CD4-positive, alpha-beta T cell treated with Interleukin-4 for 1 hour (primary cell): ENCODE measurements around the gene LGALS13.

ENCODE experiments used
- DNase-seq, 2 donors: peaks; one replicate each; pipeline ENCODE4 v3.0.0-alpha.2; 2020 to 2022

The LGALS13 gene

DNA sequence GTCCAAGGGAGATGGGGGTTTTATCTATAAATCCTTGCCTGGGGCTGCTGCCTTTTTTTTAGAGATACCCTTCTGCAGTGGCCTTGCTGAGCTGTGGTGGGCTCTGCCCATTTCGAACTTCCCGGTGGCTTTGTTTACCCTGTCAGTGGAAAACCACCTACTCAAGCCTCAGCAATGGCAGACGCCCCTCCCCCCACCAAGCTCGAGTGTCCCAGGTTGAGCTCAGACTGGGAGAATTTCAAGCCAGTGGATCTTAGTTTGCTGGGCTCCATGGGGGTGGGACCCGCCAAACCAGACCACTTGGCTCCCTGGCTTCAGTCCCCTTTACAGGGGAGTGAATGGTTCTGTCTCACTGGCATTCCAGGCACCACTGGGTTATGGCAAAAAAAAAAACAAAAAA is 21.6 kb downstream of the LGALS13 start:
- DNase-seq = no peak

DNA sequence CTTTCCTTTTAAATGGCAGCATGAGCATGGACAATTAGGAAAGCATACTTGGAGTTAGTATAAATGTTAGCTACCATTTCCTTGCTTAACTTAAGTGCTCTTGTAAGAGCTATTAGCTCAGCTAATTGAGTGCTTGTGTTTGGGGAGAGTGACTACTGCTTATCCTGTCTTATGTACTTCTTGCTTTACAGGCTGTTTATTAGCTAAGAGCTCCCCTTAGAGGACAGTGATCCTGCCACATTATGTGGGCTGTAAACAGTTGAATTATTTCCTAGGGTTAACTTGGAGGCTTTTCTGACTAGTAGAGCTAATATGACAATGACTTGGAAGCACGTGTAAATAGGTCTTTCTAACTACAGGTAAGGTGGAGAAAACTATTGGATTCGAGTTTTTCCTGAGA is 25.3 kb downstream of the LGALS13 start:
- DNase-seq = peak in 1 of 2 donors; percentile 18

DNA sequence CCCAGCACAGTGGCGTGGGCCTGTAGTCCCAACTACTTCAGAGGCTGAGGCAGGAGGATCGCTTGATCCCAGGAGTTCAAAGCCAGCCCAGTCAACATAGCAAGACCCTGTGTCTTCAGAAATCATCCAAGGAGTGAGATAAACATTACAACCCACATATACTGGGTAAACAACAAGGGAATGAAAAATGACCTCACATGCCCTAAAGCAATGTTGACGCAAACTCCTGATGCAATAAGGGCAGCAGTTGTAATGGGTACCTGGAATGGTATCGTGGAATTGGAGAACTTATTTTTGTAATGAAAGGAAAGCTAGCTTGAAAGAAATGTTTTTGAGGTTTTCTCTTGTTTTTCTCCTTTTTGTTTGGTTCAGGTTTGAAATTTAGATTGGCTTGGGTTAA is 28.9 kb downstream of the LGALS13 start:
- no peak for DNase-seq

DNA sequence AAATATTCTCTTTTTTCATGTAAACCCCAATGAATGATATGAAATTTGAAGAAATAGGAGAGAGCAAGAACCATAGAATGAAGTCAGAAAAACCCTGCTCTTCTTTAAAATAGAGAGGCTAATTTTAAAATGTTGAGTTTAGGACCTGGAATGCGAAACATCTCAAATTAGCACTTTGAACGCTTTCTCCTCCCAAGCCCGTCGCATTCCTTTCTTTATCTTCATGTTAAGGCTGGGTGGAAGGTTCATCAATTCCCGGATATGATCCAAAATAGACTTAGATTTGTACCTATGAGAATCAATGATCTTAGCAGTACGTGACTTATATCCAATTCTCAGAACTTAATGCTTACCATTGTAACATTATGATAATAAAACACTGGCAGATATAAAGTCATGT is 29.3 kb downstream of the LGALS13 start:
- DNase-seq = no peak

DNA sequence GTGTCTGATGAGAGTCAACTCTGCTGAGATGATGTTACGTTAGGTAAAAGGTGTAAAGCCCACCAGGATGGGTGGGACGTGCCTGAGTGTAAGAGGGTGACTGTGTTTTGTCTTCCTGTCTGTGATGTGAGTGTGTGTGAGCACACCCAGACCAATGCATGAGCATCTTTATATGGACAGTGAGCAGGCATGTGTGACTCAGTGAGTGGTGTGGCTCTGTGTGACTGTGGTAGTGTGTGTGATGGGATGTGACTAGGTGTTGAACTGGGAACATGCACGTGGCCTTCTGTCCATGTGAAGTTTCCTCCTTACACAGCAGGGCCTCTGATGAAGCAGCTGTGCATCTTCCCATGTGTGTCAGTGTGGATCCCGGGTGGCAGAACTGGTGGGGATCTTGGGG is 35.6 kb downstream of the LGALS13 start:
- DNase-seq = no peak

DNA sequence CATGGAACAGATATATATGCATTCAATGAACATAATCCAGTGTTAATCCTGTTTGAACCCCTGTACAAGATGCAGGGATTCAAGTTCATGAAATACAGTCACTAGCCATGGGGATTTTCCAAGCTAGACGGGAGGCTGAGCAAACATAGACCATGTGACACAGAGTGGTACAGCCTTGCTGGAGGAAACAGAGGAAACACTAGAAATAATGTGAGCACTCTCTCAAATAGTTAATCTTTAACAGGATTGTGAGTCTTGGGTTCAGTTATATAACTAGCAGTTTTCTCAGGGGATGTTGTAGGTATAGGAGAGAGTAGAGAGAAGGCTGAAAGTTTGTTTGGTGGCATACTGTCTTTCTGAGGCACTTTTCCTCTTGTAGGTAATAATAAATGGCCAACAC is 39.4 kb downstream of the LGALS13 start:
- no peak for DNase-seq

DNA sequence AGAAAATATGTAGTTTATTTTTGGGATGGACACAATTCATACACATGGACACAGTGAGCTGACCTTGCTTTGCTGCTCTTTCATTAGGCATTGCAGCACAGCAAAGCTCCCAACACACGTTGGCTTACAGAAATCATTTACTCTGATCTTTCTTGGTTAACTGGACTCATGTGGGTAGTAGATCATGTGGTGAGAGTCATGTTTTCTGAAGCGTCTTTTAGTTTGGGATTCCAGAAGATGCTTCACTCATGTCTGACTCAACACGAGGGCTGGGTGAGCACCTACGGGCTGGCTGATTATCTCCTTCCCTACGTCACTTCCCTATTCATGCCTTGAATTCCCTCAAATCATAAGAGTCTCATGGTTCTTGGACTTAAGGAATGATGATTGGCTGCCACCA is 41.3 kb downstream of the LGALS13 start:
- no peak for DNase-seq

DNA sequence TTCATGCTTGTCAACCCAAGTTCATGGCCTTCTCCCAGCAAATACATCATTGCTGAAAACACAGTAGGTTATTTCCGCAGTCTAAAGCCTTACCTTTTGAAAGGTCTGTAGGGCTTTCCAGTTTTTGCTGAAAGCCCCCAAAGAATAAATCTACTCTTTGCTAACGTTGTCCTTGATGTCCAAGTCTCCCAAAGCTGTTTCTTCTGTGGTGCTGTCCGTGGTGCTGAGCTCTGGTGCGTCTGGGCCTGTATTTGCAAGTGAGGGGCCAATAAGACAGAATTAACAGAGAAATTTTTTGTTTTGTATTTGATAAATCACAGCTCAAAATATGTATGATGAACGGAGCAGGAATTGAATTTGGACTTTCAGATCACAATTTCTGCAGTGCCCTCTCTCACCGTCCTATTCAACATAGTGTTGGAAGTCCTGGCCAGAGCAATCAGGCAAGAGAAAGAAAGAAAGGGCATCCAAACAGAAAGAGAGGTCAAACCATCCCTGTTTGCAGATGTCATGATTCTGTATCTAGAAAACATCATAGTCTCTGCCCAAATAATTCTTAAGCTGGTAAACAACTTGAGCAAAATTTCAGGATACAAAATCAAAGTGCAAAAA is 43.6 kb downstream of the LGALS13 start:
- no peak for DNase-seq

DNA sequence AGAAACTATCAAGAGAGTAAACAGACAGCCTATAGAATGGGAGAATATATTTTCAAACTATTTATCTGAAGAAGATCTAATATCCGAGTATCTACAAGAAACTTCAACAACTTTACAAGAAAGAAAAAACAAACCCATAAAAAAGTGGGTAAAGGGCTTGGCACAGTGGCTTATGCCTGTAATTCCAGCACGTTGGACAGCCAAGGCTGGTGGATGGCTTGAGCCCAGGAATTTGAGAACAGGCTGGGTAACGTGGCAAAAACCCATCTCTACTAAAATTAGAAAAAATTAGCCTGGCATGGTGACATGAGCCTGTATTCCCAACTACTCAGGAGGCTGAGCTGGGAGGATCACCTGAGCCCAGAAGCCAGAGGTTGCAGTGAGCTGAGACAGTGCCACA is 45.6 kb downstream of the LGALS13 start:
- no peak for DNase-seq

DNA sequence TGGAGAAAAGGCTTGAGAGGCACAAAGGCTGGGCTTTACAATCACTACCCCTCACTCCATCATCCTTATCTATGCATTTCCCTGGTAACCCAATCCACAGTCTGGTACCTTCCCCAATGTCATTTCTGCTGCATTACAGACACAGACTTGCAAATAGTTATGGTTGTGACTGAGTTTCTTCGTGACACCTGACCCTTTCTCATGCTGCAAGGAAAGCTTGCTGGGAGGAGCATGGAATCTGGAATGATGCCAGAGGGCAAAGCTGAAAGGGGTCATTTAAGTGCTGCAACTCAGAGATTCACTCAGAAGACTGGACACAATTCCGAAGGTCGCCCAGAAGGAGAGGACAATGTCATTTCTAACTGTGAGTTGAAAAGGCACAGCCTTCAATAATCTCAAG is 53.3 kb downstream of the LGALS13 start, which contains the start of gene LGALS16:
LGALS16 (plus strand) TSS at position 301 of the 400 bp plus-strand sequence; CDS start at position 350, 49 bp downstream.
- DNase-seq = no peak
